Measurements from ENCODE around the gene DNM1.
"Not testable (repeated sequence)": the region's sequence is repeated elsewhere in the genome, so short reads cannot be mapped to it uniquely, and the experiment has no call there.

The DNM1 gene

GRCh38 chr9:128276574-128277270, 73.5 kb downstream of the DNM1 start:
- DNase-seq (ENCODE audit: low read depth) = no peak

- DNase-seq (ENCODE audit: low read depth) = not testable (repeated sequence)
Measured at GRCh38 chr9:128279088-128280073, 76.2 kb downstream of the DNM1 start.

- DNase-seq (ENCODE audit: low read depth) = no peak
Measured at GRCh38 chr9:128280084-128280622, 77.0 kb downstream of the DNM1 start.

GRCh38 chr9:128282500-128282899, 79.3 kb downstream of the DNM1 start:
- no peak for DNase-seq (ENCODE audit: low read depth)

- no peak for DNase-seq (ENCODE audit: low read depth)
Measured at GRCh38 chr9:128285033-128285784, 82.0 kb downstream of the DNM1 start.

- DNase-seq (ENCODE audit: low read depth) = no peak
Measured at GRCh38 chr9:128286440-128286839, 83.3 kb downstream of the DNM1 start.

- DNase-seq (ENCODE audit: low read depth) = no peak
Measured at GRCh38 chr9:128288273-128289004, 85.3 kb downstream of the DNM1 start.

GRCh38 chr9:128292009-128292408, 88.8 kb downstream of the DNM1 start:
- no peak for DNase-seq (ENCODE audit: low read depth)

- no peak for DNase-seq (ENCODE audit: low read depth)
Measured at GRCh38 chr9:128293091-128293490, 89.9 kb downstream of the DNM1 start.

GRCh38 chr9:128294142-128294541, 91.0 kb downstream of the DNM1 start:
- no peak for DNase-seq (ENCODE audit: low read depth)

GRCh38 chr9:128296340-128297220, 93.4 kb downstream of the DNM1 start:
- DNase-seq (ENCODE audit: low read depth) = no peak

GRCh38 chr9:128297221-128297773, 94.1 kb downstream of the DNM1 start:
- DNase-seq (ENCODE audit: low read depth) = no peak

GRCh38 chr9:128298535-128299482, 95.6 kb downstream of the DNM1 start:
- no peak for DNase-seq (ENCODE audit: low read depth)

GRCh38 chr9:128304136-128304970, 101.2 kb downstream of the DNM1 start:
- DNase-seq (ENCODE audit: low read depth) = no peak

Data from stimulated activated CD4-positive, alpha-beta T cell treated with anti-CD3 and anti-CD28 coated beads, Interleukin-2, amount 100 ng/mL, for 4 hours (primary cell).